Natural killer cell treated with Interleukin-12 subunit alpha and Interleukin-12 subunit beta and Interleukin-15 and Interleukin-18, amount 100 ng/mL, for 72 hours (primary cell): Measurements from ENCODE around the gene CASP2. TPM values are rescaled to one million over a fixed set of nuclear protein-coding genes. Genes with fewer than 3 reads are reported as not detected.

ENCODE experiments used
- ATAC-seq, 2 donors: fragments of 150-1000 bp; cut with Tn5 transposase in 1 of 2; sonication (Bioruptor Pico), chemical (Tn5 transposase) in 1 of 2; 2 replicates each; pipeline ENCODE4 v1.10.0; 2021
- DNase-seq: peaks from one replicate; pipeline ENCODE4 v3.0.0; 2022; ENCODE audit warnings: low spot score
- H3K27ac Mint-ChIP-seq, 2 donors: 1 replicate in 1 of 2; 2 replicates in 1 of 2; pipeline ENCODE4 v1.8.0; 2022; ENCODE audit warnings: mixed read lengths in 2 of 2, mild to moderate bottlenecking in 1 of 2, moderate library complexity in 1 of 2
- H3K27me3 Mint-ChIP-seq, 2 donors: 1 replicate in 1 of 2; 2 replicates in 1 of 2; pipeline ENCODE4 v1.8.0; 2022; ENCODE audit warnings: mixed read lengths in 2 of 2
- H3K36me3 Mint-ChIP-seq: one replicate; pipeline ENCODE4 v1.8.0; 2022; ENCODE audit warnings: mixed read lengths
- H3K4me1 Mint-ChIP-seq, 2 donors: 1 replicate in 1 of 2; 2 replicates in 1 of 2; pipeline ENCODE4 v1.8.0; 2022; ENCODE audit warnings: low read depth in 2 of 2, mixed read lengths in 2 of 2, mild to moderate bottlenecking in 1 of 2
- H3K4me3 Mint-ChIP-seq: one replicate; pipeline ENCODE4 v1.8.0; 2022; ENCODE audit warnings: mixed read lengths
- H3K9me3 Mint-ChIP-seq: 2 replicates; pipeline ENCODE4 v1.8.0; 2022; ENCODE audit warnings: mixed read lengths
- total RNA-seq, 2 donors: library from RNA; stranded (reverse); gene quantifications; one replicate each; pipeline ENCODE4 v1.2.3, GENCODE V29; 2022

The CASP2 gene
- total RNA-seq, 2 donors from 2014 or later = 67.8 to 94.2 TPM

DNA sequence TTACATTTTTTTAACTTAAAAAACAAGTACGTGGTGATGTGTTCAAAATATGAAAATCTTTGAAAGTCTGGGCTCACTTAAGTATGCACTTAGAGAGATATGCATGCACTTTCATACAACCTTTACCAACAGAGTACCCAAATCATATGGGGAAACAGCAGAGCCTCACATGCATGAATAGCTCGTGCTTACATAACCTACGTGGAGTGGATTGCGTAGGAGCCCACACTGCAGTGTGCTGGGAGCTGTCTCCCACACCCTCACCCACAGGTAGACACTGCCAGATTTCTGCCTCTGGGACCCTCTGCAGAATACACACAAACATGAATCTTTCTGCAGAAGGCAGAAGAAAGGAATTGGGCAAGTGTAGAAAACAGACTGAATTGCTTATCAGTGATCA, 28.3 kb downstream of the CASP2 start:
- Mint-ChIP-seq H3K9me3 (no peaks in the 10 kb centered on the region), H3K27me3 (peaks cover 0 to 6% of the 10 kb centered on the region in 2 donors), H3K36me3 (no peaks in the 10 kb centered on the region), H3K4me3 (no peak overlapping the region), H3K4me1 (peaks cover 4 to 6% of the 10 kb centered on the region in 2 donors), H3K27ac (peak overlapping the region in 1 of 2 donors; percentile 2)
- ATAC-seq = no peak
- no peak for DNase-seq

DNA sequence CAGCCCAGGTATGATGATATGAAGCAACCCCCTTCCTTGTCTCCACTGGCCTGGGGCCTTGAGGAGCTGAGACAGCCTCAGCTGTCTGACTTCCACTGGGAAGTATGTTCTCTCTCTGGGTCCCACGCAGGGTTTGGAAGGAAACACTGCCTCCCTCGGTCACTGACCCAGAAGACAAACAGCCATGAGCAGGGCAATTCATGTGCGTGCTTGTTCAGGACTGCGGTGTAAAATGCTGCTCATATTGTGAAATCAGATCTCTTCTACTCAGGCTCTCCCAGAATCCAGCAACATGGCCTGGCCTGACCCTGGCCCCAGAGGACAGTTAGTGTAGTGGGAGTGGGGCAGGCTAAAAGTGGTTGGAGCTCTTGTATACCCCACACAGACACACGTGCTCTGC, 30.5 kb downstream of the CASP2 start:
- Mint-ChIP-seq H3K27ac (no peak overlapping the region), H3K4me3 (no peak overlapping the region), H3K9me3 (no peaks in the 10 kb centered on the region), H3K4me1 (peaks cover 4% of the 10 kb centered on the region in 2 donors), H3K27me3 (peaks cover 0 to 6% of the 10 kb centered on the region in 2 donors), H3K36me3 (no peaks in the 10 kb centered on the region)
- ATAC-seq (no peak), DNase-seq (no peak)

DNA sequence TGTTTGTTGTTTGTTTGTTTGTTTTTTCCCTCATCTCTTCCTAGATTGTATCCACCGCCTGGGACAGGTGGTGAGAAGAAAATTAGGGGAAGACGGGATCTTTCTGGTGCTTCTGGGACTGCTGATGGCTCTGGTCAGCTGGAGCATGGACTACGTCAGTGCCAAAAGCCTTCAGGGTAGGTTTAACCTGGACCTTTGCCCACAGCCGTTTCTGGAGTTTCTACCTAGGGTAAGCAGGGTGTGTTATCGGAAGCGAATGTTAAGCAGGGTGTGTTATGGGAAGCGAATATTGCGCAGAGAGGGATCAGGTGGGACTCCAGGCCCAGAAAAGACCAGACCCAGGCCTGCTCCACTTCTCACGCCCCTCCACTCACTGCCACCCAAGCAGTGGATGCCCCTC, 32.5 kb downstream of the CASP2 start:
- Mint-ChIP-seq H3K4me1 (peaks cover 12 to 13% of the 10 kb centered on the region in 2 donors), H3K4me3 (no peak overlapping the region), H3K27me3 (peaks cover 0 to 6% of the 10 kb centered on the region in 2 donors), H3K36me3 (no peaks in the 10 kb centered on the region), H3K27ac (no peak overlapping the region), H3K9me3 (no peaks in the 10 kb centered on the region)
- DNase-seq = no peak
- no peak for ATAC-seq

DNA sequence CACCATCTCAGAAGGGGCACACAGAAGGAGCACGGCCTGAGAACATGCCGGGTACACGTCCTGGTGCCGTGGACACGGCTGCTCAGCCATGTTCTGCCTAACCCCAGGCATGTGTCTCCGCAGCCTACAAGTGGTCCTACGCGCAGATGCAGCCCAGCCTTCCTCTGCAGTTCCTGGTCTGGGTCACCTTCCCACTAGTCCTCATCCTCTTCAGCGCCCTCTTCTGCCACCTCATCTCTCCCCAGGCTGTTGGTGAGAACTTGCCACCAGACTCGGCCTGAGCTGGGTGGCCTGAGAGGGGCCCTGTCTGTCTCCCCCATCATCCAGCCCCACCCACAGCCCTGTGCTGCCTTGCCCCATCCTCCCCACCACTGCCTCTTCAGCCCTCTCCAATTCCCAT, 33.1 kb downstream of the CASP2 start:
- ATAC-seq (no peak), DNase-seq (no peak)
- H3K4me3 Mint-ChIP-seq = no peak overlapping the region
- H3K27me3 Mint-ChIP-seq = peaks cover 0 to 6% of the 10 kb centered on the region in 2 donors
- H3K9me3 Mint-ChIP-seq = no peaks in the 10 kb centered on the region
- H3K27ac Mint-ChIP-seq = peak overlapping the region in 1 of 2 donors; percentile 9
- H3K4me1 Mint-ChIP-seq = peaks cover 14 to 15% of the 10 kb centered on the region in 2 donors
- no peaks in the 10 kb centered on the region for H3K36me3 Mint-ChIP-seq

DNA sequence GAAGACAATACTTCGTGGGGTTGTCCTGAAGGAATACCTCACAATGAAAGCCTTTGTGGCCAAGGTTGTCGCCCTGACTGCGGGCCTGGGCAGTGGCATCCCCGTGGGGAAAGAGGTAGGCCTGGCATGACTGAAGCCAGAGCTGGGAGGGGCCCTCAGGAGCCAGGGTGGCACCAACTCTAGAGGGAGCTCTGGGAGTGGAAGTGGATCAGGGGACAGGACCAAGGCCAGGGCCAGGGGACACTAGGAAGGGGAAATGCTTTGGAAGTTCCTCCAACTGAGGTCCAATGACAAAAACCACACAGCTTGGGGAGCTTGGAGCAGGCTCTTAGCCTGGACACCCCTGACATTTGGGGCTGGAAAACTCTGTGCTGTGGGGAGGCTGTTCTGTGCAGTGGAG, 33.6 kb downstream of the CASP2 start:
- H3K9me3 Mint-ChIP-seq = no peaks in the 10 kb centered on the region
- H3K4me1 Mint-ChIP-seq = peaks cover 14 to 17% of the 10 kb centered on the region in 2 donors
- H3K27ac Mint-ChIP-seq = peak overlapping the region in 1 of 2 donors; percentile 9
- H3K27me3 Mint-ChIP-seq = peaks cover 0 to 4% of the 10 kb centered on the region in 2 donors
- no peak for DNase-seq
- ATAC-seq = no peak
- H3K4me3 Mint-ChIP-seq = no peak overlapping the region
- no peaks in the 10 kb centered on the region for H3K36me3 Mint-ChIP-seq

DNA sequence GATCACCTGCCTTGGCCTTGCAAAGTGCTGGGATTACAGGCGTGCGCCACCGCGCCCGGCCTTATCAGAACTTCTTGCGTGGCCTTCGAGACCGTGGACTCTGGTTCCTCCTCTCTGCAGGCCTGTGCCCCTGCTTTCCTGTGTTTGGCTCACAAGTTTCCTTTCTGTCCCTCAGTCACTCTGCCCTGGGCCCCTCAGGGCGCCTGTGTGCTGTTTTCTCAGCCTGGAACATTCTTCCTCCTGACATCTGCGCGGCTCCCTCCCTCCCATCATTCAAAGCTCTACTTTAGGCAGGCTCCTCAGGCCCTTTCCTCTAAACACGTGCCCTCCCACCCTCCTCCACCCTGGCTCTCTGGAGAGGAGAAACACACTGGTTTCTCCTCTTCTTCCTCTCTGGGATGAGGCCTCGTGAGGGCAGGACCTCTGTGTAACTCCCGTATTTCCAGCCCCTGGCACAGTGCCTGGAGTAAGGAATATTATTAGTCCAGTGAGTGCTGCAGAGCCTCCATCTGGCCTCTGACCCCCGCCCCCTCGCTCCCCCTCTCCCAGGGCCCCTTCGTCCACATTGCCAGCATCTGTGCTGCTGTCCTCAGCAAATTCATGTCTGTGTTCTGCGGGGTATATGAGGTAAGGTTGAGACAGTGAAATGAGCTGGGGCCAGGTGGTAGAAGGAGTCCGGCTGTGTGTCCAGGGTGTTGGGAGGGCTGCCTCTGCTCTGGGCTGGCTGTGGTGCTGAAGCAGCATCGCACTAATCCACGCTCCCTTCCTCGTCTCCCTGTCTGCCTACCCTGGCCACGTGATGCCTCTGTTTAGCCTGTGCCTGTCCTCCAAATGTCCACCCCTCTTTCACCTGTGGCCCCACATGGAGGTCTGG, 34.8 kb downstream of the CASP2 start:
- H3K27ac Mint-ChIP-seq = no peak overlapping the region
- H3K4me3 Mint-ChIP-seq = no peak overlapping the region
- no peaks in the 10 kb centered on the region for H3K36me3 Mint-ChIP-seq
- H3K9me3 Mint-ChIP-seq = no peaks in the 10 kb centered on the region
- ATAC-seq (no peak), DNase-seq (no peak)
- peaks cover 14 to 15% of the 10 kb centered on the region in 2 donors for H3K4me1 Mint-ChIP-seq
- peaks cover 0 to 2% of the 10 kb centered on the region in 2 donors for H3K27me3 Mint-ChIP-seq

DNA sequence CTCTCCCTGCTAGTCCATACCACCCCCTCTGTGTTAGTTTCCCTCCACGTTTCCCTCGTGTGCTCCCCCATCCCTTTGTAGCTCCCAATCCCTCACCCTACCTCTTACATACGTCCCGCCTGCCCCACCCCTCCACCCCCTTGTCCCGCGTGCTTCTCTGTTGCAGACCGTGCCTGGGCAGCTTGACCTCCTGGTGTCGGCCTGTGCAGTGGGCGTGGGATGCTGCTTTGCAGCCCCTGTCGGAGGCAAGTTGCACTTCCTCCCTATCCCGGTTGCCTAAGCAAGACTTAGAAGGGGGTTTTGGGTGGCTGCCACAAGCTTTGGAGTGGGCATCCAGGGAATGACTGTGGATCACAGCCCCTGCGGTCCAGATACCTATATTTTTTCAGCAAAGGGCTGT, 35.5 kb downstream of the CASP2 start:
- Mint-ChIP-seq H3K4me3 (no peak overlapping the region), H3K27me3 (peaks cover 0 to 2% of the 10 kb centered on the region in 2 donors), H3K36me3 (no peaks in the 10 kb centered on the region), H3K27ac (no peak overlapping the region), H3K9me3 (no peaks in the 10 kb centered on the region), H3K4me1 (peaks cover 14 to 15% of the 10 kb centered on the region in 2 donors)
- no peak for ATAC-seq
- DNase-seq = no peak

DNA sequence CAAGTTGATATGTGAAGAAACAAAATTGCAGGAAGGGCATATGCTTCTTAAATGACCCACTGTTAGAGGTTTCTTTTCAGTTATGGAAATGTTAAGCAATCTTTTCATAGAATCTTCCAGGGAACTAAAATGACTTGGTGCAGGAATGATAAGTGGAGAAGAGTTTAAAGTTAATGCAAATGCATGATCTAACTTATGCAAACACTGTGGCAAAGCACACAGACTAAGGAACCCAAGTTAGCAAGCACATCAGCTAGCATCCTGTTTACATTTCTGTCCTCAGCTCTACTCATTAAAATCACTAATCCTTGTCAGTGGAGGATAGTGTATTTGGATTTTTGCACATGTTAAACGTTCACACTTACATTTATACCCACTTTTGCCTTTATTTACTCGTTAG, 37.1 kb downstream of the CASP2 start:
- Mint-ChIP-seq H3K36me3 (no peaks in the 10 kb centered on the region), H3K9me3 (no peaks in the 10 kb centered on the region), H3K4me1 (peaks cover 14 to 15% of the 10 kb centered on the region in 2 donors), H3K4me3 (peak overlapping the region; percentile 32), H3K27ac (peak overlapping the region in 1 of 2 donors; percentile 30), H3K27me3 (peaks cover 0 to 2% of the 10 kb centered on the region in 2 donors)
- ATAC-seq (no peak), DNase-seq (no peak)

DNA sequence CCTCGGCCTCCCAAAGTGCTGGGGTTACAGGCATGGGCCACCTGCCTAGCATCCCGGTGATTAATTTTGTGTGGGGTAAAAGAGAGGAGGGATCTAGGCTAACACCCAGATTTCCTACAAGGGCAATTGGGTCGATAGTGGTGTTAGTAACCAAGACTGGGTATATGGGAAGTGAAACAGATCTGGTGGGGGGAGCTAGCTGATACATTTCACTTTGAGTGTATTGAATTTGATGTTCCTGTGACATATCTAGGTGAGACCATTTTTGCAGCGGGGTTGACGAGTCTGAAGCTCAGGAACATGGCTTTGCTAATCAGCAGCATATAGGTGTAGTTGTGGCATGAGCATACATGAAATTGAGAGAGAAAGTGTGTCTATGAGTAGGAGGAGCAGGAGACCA, 39.8 kb downstream of the CASP2 start:
- H3K4me1 Mint-ChIP-seq = peaks cover 14 to 15% of the 10 kb centered on the region in 2 donors
- H3K9me3 Mint-ChIP-seq = no peaks in the 10 kb centered on the region
- H3K4me3 Mint-ChIP-seq = no peak overlapping the region

DNA sequence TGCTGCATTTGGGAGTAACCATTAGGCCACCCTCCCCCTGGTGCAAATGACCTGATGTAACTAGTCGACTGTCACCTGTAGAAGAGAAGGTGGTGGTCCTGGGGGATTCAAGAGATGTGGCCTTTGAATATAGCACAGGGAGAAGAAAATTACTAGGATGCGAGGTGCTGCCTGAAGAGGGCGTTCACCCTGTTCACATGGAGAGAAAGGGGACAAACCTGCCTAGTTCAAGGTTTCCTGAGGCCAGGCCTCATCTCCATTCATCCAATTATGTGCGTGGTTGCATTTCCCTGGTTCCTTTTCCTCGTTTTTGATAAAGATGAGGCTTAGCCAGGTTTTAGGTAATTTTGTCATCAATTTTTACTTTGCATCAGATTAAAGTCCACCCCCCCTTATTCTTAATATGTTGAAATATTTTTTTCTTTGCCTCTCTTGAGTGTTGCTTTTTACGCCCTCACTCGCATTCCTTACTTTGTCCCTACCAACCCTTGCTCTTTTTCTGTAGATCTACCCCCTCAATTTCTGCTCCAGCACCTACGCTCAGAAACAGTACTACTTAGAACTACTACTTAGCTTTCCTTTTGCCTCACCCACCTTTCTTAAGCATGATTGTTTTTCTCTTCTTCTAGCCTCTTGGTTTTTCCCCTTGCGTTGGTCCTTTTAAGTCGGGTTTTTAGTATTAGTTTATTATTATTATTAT, 41.5 kb downstream of the CASP2 start:
- Mint-ChIP-seq H3K36me3 (no peaks in the 10 kb centered on the region), H3K27ac (no peak overlapping the region), H3K9me3 (no peaks in the 10 kb centered on the region), H3K27me3 (peaks cover 0 to 2% of the 10 kb centered on the region in 2 donors), H3K4me3 (no peak overlapping the region), H3K4me1 (peaks cover 12 to 15% of the 10 kb centered on the region in 2 donors)
- DNase-seq (no peak), ATAC-seq (no peak)

More for the DNA sequence above, 39.8 kb downstream of the CASP2 start:
- ATAC-seq (no peak), DNase-seq (no peak)
- Mint-ChIP-seq H3K36me3 (no peaks in the 10 kb centered on the region), H3K27me3 (peaks cover 0 to 2% of the 10 kb centered on the region in 2 donors), H3K27ac (peak overlapping the region in 1 of 2 donors; percentile 1)

DNA sequence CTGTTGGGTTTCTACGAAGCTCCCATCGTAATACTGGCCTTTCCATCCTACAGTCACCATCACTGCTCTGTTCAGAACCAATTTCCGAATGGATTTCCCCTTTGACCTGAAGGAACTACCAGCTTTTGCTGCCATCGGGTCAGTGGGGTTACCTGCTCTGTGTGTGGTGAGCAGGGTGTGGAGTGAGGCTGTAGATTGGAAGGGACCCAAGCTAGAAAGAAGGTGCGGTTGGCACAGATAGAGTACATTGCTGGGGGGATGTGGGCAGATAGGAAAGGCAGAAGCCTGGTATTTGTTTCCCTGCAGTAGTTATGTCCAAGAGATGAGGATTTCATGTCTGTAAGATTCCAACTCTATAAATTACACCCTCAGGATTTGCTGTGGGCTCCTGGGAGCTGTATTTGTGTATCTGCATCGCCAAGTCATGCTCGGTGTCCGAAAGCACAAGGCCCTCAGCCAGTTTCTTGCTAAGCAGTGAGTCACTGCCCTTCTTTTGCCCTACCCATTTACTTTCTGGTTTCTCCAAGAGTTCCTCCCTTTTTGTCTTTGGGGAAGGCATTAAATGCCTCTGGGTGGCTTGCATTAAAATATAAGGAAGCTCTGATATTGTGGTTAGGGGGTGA, 43.1 kb downstream of the CASP2 start:
- Mint-ChIP-seq H3K27ac (no peak overlapping the region), H3K4me3 (no peak overlapping the region), H3K27me3 (peaks cover 6 to 7% of the 10 kb centered on the region in 2 donors), H3K36me3 (no peaks in the 10 kb centered on the region), H3K9me3 (no peaks in the 10 kb centered on the region), H3K4me1 (peaks cover 0 to 3% of the 10 kb centered on the region in 2 donors)
- ATAC-seq (no peak), DNase-seq (no peak)

DNA sequence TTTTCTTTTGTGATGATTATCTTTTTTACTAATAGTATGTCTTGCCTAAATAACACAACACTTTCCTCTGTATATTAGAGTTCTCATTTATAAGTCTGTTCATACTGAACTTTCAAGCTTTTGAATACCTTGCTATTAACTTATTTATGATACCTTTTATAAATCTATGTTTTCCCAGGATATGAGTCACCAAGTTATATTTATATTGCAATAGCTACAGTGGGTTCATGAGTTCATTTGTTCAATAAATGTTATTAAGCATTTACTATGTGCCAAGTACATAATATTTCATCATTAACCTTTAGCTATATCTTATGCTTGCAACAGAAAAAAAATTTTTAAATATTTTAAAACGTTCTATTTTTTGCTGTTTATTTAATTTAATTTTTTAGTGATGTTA, 46.1 kb downstream of the CASP2 start:
- H3K9me3 Mint-ChIP-seq = no peaks in the 10 kb centered on the region
- H3K36me3 Mint-ChIP-seq = no peaks in the 10 kb centered on the region
- peaks cover 9 to 14% of the 10 kb centered on the region in 2 donors for H3K27me3 Mint-ChIP-seq
- no peak for ATAC-seq
- no peak overlapping the region for H3K27ac Mint-ChIP-seq
- H3K4me3 Mint-ChIP-seq = no peak overlapping the region
- H3K4me1 Mint-ChIP-seq = no peaks in the 10 kb centered on the region
- DNase-seq = no peak

DNA sequence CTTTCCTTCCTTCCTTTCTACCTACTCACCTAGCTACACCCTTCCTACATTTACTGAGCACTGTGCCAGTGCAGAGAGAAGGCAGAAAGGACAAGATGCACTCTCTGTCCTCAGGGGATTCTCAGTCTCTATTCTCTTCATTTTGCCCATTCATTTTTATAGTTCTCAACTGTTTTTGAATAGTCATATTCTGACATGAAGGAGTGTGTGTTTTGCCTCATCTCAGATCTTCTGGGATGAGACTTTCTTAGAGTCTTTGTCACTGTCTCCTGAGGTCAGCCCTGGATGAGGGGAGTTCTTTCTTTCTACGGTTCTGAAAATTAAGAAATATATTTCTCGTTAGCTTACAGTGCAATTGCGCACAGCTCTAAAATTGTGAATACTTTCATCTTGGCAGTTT, 49.1 kb downstream of the CASP2 start:
- Mint-ChIP-seq H3K27me3 (peaks cover 14 to 23% of the 10 kb centered on the region in 2 donors), H3K36me3 (no peaks in the 10 kb centered on the region), H3K27ac (no peak overlapping the region), H3K9me3 (no peaks in the 10 kb centered on the region), H3K4me3 (no peak overlapping the region), H3K4me1 (no peaks in the 10 kb centered on the region)
- ATAC-seq (no peak), DNase-seq (no peak)

DNA sequence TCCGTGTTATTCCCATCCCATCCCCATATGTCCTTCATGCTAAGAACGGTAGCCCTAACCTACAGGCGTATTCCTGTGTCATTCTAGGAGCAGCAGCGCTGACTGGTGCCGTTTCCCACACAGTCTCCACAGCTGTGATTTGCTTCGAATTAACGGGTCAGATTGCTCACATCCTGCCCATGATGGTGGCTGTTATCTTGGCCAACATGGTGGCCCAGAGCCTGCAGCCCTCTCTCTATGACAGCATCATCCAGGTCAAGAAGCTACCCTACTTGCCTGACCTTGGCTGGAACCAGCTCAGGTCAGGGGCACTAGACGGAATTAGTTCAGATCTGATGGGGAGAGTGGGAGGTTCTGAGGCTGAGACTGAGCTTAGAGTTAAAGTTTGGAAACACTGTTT, 53.7 kb downstream of the CASP2 start:
- H3K36me3 Mint-ChIP-seq = no peaks in the 10 kb centered on the region

More for the DNA sequence above, 53.7 kb downstream of the CASP2 start:
- Mint-ChIP-seq H3K9me3 (no peaks in the 10 kb centered on the region), H3K27ac (no peak overlapping the region), H3K4me3 (no peak overlapping the region), H3K27me3 (peaks cover 19 to 21% of the 10 kb centered on the region in 2 donors), H3K4me1 (peaks cover 8 to 9% of the 10 kb centered on the region in 2 donors)
- DNase-seq (no peak), ATAC-seq (no peak)
